ES-I3 (cell line): ENCODE data around the gene DOLK.
A peak's percentile ranks its signal among the peaks of the same experiment; 100 is the strongest.
"Not testable (repeated sequence)": the region's sequence is repeated elsewhere in the genome, so short reads cannot be mapped to it uniquely, and the experiment has no call there.

ENCODE experiments used
- H3K36me3 ChIP-seq: 2 replicates; pipeline ENCODE4 v1.6.1; 2013; ENCODE audit warnings: mild to moderate bottlenecking, low read length, control low read depth, moderate library complexity; ENCODE audit not compliant: insufficient read depth
- H3K4me1 ChIP-seq: 2 replicates; pipeline ENCODE4 v1.6.1; 2013; ENCODE audit warnings: mild to moderate bottlenecking, control low read depth, low read length; ENCODE audit not compliant: insufficient read depth
- H3K9ac ChIP-seq: 2 replicates; pipeline ENCODE4 v1.6.1; 2013; ENCODE audit warnings: low read depth, mild to moderate bottlenecking, low read length, moderate library complexity
- H3K9me3 ChIP-seq: 2 replicates; pipeline ENCODE4 v1.6.1; 2013; ENCODE audit warnings: mild to moderate bottlenecking, low read length, moderate library complexity; ENCODE audit not compliant: control insufficient read depth, insufficient read depth

Gene DOLK

DNA sequence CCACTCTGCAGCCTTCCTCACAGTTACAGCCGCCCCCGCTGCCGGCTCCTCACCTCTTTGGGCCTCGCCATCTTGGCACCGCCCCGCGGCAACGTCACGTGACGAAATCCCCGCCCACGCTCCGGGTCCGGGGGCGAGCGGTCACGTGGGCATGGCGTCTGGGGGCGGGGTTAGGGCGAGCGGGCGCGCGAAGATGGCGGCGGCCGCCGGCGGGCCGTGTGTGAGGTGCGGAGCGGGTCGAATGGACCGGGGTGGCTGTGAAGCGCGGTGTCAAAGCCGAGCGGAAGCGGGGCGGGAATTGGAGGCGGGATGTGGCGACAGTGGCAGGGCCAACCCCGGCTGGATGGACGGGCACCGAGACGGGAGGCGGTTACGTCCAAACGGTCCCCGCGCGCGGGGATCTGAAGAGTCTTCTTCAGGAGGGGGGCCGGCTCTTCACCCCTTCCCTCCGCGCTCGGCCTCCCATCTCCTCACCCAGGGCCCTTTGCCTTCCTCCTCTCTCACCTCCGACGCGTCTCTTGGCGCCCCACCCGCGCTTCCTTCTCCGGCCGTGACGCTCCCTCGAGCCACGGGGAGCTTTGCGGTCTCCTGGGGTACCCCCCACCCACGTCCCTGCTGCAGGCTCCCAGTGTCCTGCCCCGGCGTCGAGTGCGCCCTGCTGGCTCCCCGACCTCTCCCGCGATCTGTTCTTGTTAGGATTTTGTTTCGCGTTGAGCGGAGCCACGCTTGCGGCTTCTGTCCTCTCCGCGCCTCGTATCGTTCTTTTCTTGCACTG is at the start of gene DOLK, which contains the start of gene NUP188:
Gene DOLK (minus strand): TSS at position 77 of the 775 bp plus-strand sequence. CDS start 300 bp downstream, outside the sequence.
Gene NUP188 (plus strand): TSS at position 173 of the 775 bp plus-strand sequence. CDS start 21 bp downstream, at position 194.
- Histone ChIP-seq H3K4me1 (no peaks in the 10 kb centered on the region; the same call in 1 of the 2 replicates), H3K36me3 (no peaks in the 10 kb centered on the region), H3K9ac (peak within 1 kb of the TSS; percentile 97), H3K9me3 (no peaks in the 10 kb centered on the region)

DNA sequence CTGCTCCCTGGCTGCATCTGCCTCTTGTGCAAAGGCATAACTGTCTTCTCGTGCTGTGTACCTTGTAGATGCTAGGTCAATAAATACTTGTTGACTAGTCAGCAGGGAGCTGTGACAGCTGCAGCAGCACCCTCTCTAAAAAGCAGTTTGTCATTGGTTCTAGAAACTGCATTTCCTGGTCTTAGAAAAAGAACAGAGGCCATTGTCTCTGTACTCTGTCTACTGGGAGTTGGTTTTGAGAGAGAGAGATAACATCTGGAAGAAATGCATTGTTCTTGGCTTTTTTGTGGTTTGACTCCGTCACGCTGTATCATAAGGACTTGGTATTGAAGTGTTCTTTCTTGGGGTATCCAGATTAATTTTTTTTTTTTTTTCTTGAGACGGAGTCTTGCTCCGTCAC is 48.4 kb upstream of the DOLK start:
- peaks cover 22% of the 10 kb centered on the region for H3K36me3 ChIP-seq
- H3K9ac ChIP-seq, result no peak overlapping the region
- H3K4me1 ChIP-seq, result no peaks in the 10 kb centered on the region
- H3K9me3 ChIP-seq, result no peaks in the 10 kb centered on the region

DNA sequence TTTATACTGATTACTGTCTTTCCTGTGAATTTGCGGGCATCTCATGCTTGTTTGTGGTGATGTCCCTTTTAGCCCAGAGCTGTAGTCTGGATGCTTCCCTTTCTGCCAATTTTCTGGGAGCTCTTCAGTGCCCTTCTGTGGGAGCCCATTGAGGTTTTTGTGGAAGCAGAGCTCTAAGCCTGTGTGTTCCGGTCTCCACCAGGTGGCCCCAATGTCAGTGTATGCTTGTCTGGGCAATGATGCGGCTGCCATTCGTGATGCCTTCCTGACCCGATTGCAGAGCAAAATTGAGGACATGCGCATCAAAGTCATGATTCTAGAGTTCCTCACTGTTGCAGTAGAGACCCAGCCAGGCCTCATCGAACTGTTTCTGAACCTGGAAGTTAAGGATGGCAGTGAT is 45.6 kb upstream of the DOLK start:
- H3K4me1 ChIP-seq, result no peaks in the 10 kb centered on the region
- peaks cover 21% of the 10 kb centered on the region for H3K36me3 ChIP-seq
- H3K9me3 ChIP-seq, result no peaks in the 10 kb centered on the region
- H3K9ac ChIP-seq, result no peak overlapping the region

DNA sequence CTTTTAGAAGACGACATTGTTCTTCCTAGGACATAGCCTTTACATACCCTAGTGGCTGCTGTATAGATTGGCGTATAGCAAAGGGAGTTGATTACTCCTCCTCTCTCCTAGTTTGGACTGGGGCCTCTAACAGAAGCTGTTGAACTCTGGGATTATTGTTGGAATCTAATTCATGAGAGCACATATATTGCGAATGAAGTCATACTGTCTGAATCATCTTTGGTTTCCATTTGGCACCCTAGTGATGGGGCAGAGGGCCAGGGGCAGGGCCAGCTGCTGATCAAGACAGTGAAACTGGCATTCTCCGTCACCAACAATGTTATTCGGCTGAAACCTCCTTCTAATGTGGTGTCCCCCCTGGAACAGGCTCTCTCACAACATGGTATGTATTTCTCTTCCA is 40.4 kb upstream of the DOLK start:
- Histone ChIP-seq H3K9me3 (no peaks in the 10 kb centered on the region), H3K36me3 (peaks cover 33% of the 10 kb centered on the region), H3K9ac (no peak overlapping the region), H3K4me1 (no peaks in the 10 kb centered on the region)

DNA sequence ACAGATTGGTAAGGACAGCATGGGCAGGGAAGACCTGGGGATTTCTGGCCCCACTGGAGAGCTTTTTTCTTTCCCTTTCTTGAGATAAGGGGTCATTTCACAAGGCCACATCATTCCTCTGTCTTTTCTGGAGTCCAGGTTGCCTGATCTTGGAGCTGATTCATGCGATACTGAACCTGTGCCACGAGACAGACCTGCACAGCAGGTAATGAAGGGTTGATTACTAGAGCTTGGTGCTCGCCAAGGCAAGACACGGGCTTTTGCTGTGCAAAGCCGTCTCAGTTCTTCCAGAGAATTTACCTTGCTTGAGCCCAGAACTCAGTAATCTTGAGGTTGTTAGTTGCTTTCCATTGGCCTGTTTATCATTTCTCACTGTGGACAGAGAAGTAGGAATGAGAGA is 39.3 kb upstream of the DOLK start:
- no peaks in the 10 kb centered on the region for H3K4me1 ChIP-seq
- no peak overlapping the region for H3K9ac ChIP-seq
- no peaks in the 10 kb centered on the region for H3K9me3 ChIP-seq
- peaks cover 38% of the 10 kb centered on the region for H3K36me3 ChIP-seq

DNA sequence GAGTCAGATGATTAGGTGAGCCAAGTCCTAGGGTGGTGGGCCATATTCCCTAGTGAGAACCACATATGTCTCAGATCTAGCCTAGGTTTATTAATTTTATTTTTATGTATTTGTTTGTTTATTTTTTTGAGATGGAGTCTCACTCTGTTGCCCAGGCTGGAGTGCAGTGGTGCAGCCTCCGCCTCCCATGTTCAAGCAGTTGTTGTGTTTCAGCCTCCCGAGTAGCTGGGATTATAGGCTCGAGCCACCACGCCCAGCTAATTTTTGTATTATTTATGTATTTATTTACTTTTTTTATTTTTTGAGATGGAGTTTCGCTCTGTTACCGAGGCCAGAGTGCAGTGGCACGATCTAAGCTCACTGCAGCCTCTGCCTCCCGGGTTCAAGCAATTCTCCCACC is 36.1 kb upstream of the DOLK start:
- H3K4me1 ChIP-seq, result no peaks in the 10 kb centered on the region
- no peak overlapping the region for H3K9ac ChIP-seq
- no peaks in the 10 kb centered on the region for H3K9me3 ChIP-seq
- peaks cover 45% of the 10 kb centered on the region for H3K36me3 ChIP-seq

DNA sequence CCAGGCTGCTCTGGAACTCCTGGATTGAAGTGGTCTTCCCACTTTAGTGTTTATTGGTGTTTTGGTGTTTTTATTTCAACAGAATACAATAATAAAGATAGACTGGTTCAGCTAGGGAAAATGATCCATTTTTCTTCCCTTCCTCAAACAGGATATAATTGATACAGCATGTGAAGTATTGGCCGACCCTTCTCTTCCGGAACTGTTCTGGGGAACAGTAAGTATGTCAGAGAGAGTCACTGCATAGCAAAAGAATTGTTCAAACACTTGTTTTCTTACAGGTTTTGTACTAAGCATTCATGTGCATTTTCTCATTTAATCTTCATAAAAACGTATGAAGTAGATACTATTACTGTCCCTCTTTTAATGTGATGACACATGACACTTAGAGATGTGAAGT is 31.7 kb upstream of the DOLK start:
- Histone ChIP-seq H3K4me1 (no peaks in the 10 kb centered on the region), H3K9me3 (no peaks in the 10 kb centered on the region), H3K36me3 (peaks cover 34% of the 10 kb centered on the region), H3K9ac (no peak overlapping the region)

DNA sequence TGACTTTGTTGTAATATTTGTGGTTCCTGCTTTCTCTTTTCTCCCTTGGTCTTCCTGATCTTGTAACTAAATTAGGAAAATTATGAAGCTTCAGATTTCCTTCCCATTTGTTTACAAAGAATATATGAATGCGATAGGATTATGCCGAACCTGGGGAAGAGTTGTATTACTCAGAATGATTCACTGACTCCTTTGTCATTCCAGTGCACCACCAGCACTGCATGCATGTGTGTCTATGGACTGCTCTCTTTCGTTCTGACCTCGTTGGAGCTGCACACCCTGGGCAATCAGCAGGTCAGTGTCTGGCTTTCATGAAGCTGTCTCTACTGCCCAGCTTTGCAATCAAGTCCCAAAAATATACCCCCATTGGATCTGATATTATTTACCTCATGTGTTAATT is 25.6 kb upstream of the DOLK start:
- H3K4me1 ChIP-seq, result no peaks in the 10 kb centered on the region
- peaks cover 20% of the 10 kb centered on the region for H3K36me3 ChIP-seq
- H3K9me3 ChIP-seq, result no peaks in the 10 kb centered on the region
- H3K9ac ChIP-seq, result no peak overlapping the region

DNA sequence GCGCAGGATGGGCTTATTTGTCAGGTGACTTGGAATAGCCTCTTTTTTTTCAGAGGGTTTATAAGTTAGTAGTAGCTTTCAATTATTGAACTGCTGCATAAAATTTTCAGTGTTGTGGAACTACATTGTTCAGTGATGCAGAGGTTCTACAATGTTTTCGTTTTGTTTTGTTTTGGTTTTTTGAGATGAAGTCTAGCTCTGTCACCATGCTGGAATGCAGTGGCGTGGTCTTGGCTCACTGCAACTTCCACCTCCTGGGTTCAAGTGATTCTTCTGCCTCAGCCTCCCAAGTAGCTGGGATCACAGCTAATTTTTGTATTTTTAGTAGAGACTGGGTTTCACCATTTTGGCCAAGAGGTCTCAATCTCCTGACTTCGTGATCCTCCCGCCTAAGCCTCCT is 22.1 kb upstream of the DOLK start:
- Histone ChIP-seq H3K4me1 (no peaks in the 10 kb centered on the region), H3K9me3 (no peaks in the 10 kb centered on the region), H3K9ac (no peak overlapping the region), H3K36me3 (peaks cover 15% of the 10 kb centered on the region; the same call in 1 of the 2 replicates)

DNA sequence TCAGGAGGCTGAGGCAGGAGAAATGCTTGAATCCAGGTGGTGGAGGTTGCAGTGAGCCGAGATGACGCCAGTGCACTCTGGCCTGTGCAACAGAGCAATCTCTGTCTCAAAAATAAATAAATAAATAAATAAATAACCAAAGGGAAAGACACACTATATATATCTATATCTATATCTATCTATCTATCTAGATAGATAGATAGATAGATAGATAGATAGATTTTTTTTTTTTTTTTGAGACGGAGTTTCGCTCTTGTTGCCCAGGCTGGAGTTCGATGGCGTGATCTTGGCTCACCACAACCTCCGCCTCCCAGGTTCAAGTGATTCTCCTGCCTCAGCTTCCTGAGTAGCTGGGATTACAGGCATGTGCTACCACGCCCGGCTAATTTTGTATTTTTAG is 14.0 kb upstream of the DOLK start:
- not testable (repeated sequence) for H3K9ac ChIP-seq, H3K9me3 ChIP-seq, H3K4me1 ChIP-seq
- peaks cover 10% of the 10 kb centered on the region for H3K36me3 ChIP-seq

DNA sequence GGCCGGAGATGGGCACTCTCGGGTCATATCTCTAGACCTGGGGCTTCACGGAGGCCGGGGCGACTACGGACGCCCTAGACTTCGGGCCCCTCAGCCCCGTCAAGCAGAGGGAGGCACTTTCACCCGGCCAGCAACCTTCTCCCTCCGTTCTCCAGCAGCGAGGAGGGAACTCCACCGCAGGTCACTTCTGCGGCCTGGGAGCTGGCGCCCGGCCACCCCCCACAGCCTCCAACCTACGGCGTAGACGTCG is 201 bp downstream of the DOLK start:
- no peaks in the 10 kb centered on the region for H3K9me3 ChIP-seq
- H3K4me1 ChIP-seq, result no peaks in the 10 kb centered on the region; the same call in 1 of the 2 replicates
- H3K9ac ChIP-seq, result peak overlapping the region; percentile 97
- no peaks in the 10 kb centered on the region for H3K36me3 ChIP-seq

DNA sequence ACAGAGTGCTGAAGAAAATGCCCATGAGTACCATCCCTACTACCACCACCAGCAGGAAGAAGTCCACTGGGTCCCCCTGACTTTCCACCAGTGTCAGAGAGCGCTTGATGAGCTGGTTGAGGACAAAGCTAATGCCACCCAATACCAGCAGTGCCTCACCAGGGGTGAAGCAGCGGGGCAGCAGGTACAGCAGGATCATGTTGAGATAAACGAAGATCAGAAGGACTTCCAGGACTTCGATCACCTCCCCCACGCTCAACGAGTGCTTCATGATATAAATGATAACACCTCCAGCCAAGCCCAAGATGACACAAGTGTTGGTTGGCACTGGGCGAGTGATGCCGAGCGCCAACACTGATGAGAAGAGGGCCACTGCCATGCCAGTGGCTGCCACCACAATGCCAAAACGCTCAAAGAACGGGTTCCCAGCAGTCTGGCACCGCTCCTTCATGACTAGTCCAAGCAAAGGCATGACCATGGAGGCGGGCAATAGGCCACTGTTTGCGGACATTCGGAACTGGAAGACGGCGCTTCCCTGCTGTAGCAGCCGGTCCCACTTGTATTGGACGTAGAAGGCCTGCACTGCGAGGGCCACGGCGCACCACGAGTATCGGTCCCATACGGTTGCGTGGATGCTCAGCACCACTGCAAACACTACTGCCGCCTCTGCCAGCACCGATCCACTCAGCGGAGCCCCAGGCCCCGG is 679 bp downstream of the DOLK start:
- peak overlapping the region; percentile 97 for H3K9ac ChIP-seq
- H3K4me1 ChIP-seq, result no peaks in the 10 kb centered on the region; the same call in 1 of the 2 replicates
- no peaks in the 10 kb centered on the region for H3K9me3 ChIP-seq
- no peaks in the 10 kb centered on the region for H3K36me3 ChIP-seq

DNA sequence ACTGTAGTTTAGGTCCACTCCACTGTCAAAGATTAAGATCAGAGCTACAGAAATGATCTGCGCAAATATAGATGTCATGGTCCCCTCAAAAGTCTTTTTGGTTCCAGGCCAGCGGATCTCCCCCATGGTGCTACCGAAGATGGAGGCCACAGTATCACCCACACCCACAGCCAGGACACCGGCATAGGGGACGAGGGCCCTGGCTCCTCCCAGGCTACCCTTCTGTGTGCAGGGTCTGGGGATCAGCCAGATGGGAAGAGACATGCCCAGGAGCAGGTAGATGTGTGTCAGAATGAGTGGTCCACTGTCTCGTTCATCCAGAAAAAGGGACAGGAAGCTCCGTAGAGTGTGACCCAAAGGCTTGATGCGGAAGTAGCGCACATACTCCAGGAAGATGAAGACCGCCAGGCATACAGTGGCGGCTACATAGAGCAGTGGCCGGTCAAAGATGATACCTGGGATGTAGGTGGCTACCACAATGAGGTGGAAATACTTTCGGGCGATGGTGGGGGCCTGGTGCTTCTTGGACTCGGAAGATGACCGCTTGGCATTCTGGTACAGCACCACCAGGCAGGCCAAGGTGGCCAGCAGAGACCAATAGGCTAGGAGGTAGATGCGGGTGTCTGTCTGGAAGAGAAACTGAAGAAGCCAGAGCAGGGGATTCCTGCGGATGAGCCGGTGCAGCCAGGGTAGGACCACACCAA is 1.5 kb downstream of the DOLK start:
- no peaks in the 10 kb centered on the region; the same call in 1 of the 2 replicates for H3K4me1 ChIP-seq
- no peaks in the 10 kb centered on the region; the same call in 1 of the 2 replicates for H3K36me3 ChIP-seq
- H3K9me3 ChIP-seq, result no peaks in the 10 kb centered on the region
- H3K9ac ChIP-seq, result no peak overlapping the region

DNA sequence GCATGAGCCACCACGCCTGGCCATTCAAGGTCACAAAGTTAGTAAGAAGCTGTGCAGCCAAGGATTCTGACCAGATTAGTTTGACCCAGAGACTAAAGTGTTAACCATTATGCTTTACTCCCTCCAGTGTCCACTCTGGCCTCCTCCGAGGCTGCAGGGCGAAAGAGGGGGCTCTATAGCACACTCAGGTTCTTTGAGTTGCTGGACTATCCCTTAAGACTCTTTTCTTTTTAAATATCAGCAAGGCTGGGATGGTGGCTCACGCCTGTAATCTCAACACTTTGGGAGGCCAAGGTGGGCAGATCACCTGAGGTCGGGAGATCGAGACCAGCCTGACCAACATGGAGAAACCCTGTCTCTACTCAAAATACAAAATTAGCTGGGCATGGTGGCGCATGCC is 2.4 kb downstream of the DOLK start:
- not testable (repeated sequence) for H3K4me1 ChIP-seq, H3K36me3 ChIP-seq, H3K9ac ChIP-seq, H3K9me3 ChIP-seq
